Smooth muscle cell of the umbilical artery (primary cell): ENCODE results near the gene TRAF4. TPM values are rescaled to one million over a fixed set of nuclear protein-coding genes. Genes with fewer than 3 reads are reported as not detected.

Experiments
- total RNA-seq: library from RNA; depleted of rRNA; stranded (reverse); fragments of >200 nt; gene quantifications from 2 replicates; pipeline ENCODE4 v1.2.3, GENCODE V29; 2014

Gene TRAF4
- total RNA-seq: 33.3 and 33.5 TPM in 2 replicates

DNA sequence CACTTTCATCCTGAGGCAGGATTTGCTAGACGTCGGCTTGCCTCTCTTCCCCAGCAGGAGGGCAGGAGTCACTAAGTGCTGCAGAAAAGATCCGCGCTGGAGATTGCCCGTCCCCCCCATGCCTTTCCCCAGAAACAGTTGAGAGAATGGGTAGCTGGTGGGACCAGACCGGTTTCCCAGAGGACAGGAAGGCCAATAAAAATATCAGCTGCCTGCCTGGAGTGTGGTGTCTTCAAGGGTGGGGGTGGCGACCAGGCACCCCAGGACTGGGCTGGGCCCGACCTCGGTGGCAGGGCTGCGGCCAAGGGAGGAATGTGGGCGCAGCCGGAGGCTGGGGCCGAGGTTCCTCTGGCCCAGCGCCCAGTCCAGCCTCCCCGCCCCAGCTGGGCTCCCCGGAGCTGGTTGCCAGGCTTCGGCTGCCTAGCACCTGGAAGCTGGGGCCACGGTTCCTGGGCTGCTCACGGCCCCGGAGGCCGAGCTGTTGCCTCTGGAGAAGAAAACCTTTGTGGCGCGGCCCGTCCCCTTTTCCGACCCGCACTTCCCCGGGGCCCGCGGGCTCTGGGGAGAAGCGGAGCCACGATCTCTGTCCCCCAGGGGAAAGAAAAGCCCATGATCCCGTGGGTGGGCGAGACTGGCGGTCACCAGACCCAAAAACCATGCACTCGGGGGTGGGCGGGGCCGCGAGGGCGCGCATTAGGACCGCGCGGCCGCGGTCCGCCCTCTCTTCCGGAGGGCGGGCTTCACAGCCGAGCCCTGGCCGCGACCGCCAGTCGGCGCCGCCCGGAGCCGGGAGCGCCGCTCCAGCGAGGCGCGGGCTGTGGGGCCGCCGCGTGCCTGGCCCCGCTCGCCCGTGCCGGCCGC, at the start of gene TRAF4:
TRAF4 (plus strand) TSS at position 769 of the 861 bp plus-strand sequence. CDS start 102 bp downstream, outside the sequence.

GRCh38 chr17:28711723-28712031, 32.1 kb upstream of the TRAF4 start, which contains the start of gene PROCA1:
Gene PROCA1, minus strand, starts transcription at chr17:28711888. Its CDS starts 228 bp downstream, at chr17:28711660.

DNA sequence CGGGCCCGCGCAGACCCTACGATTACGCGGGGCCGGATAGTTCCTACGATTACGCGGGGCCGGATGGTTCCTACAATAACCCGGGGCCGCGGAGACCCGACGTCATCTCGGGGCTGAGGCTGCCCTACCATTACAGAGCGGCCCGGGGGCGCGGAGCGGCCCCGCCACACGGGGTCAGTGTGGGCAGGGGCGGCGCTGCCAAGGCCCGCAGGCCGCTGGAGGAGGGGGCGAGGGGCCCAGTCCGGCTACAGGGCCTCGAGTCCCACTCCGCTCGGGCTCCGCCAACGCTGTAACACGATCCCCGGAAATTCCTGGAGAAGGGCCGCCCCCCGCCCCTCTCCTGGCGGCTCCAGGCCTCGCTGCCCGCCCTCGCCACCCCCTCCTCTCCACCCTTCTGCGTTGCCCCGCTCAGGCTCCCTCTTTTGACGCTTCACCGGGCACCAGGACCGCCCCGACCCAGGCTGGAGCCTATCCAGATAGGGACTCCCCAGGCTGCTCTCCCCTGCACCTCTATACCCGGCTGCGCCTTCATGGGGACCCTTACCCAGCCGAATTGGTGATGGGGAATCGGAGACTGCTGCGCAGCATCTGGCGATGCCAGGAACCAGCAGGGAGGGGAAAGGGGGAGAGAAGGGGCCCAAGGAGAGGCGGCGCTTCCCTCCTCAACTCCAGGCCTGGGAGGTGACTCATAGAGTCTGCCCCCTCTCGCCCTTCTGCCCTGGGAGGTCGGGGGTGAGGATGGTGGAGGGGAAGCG, 26.1 kb upstream of the TRAF4 start, which contains the start of gene RAB34:
RAB34 (minus strand) TSS at position 291 of the 755 bp plus-strand sequence. CDS start 602 bp downstream, outside the sequence.

DNA sequence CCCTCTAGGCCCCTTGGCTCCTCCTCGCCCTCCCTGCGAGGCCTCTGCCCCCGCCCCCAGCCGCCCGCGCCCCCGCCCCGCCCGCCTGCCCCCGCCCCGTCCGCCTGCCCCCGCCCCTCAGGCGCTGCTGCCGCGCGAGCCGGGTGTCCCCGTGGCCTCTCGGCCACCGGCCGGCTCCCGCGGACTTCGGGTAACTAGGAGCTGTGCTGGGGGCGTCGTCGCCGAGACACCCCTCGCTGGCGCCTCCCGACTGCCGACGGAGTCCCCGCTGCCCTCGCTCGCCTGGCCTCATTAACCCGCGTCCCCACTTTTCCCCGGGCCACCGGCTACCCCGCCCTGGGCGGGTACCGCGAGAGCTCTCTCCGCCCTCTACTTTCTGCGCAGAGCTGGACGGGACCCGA, 17.6 kb upstream of the TRAF4 start, which contains the start of gene TLCD1:
TLCD1 (minus strand) TSS at position 8 of the 401 bp plus-strand sequence. CDS start 136 bp downstream, outside the sequence.

GRCh38 chr17:28728364-28729200, 15.2 kb upstream of the TRAF4 start, which contains the start of gene NEK8:
Gene NEK8, plus strand, starts transcription at chr17:28728788. Its CDS starts 26 bp downstream, at chr17:28728814.

Other genes with a start within 250 kb of the TRAF4 start
- not detected in 2 replicates for gene FOXN1, start 237.7 kb upstream of the TRAF4 start, total RNA-seq
- gene UNC119, start 191.4 kb upstream of the TRAF4 start, total RNA-seq: 26.7 and 31.0 TPM in 2 replicates
- gene PIGS, start 172.5 kb upstream of the TRAF4 start, total RNA-seq: 107 and 165 TPM in 2 replicates
- gene ALDOC, start 167.1 kb upstream of the TRAF4 start, total RNA-seq: 139 and 187 TPM in 2 replicates
- gene SPAG5, start 145.0 kb upstream of the TRAF4 start, total RNA-seq: 5.6 and 25.5 TPM in 2 replicates
- 7.7 and 13.2 TPM in 2 replicates for gene RSKR, start 129.8 kb upstream of the TRAF4 start, total RNA-seq
- 156 and 198 TPM in 2 replicates for gene BLTP2, start 98.9 kb upstream of the TRAF4 start, total RNA-seq
- gene SDF2, start 82.1 kb upstream of the TRAF4 start, total RNA-seq: 42.4 and 79.6 TPM in 2 replicates
- 50.8 and 79.7 TPM in 2 replicates for gene SUPT6H, start 81.8 kb upstream of the TRAF4 start, total RNA-seq
- gene PROCA1, start 32.1 kb upstream of the TRAF4 start, total RNA-seq: 1.2 and 1.4 TPM in 2 replicates
- 133 and 148 TPM in 2 replicates for gene RAB34, start 26.1 kb upstream of the TRAF4 start, total RNA-seq
- gene RPL23A, start 24.0 kb upstream of the TRAF4 start, total RNA-seq: 588 and 599 TPM in 2 replicates
- gene TLCD1, start 17.8 kb upstream of the TRAF4 start, total RNA-seq: 5.3 and 5.9 TPM in 2 replicates
- 1.5 and 2.7 TPM in 2 replicates for gene NEK8, start 15.2 kb upstream of the TRAF4 start, total RNA-seq
- gene FAM222B, start 98.8 kb downstream of the TRAF4 start, total RNA-seq: 4.2 and 10.1 TPM in 2 replicates
- 24.9 and 28.5 TPM in 2 replicates for gene ERAL1, start 111.0 kb downstream of the TRAF4 start, total RNA-seq
- gene FLOT2, start 153.7 kb downstream of the TRAF4 start, total RNA-seq: 30.0 and 42.8 TPM in 2 replicates
- gene DHRS13, start 159.1 kb downstream of the TRAF4 start, total RNA-seq: 5.5 and 6.5 TPM in 2 replicates
- 10.7 and 25.1 TPM in 2 replicates for gene PHF12, start 207.5 kb downstream of the TRAF4 start, total RNA-seq